IMR-90 (cell line): ENCODE measurements around the gene KRT83. TPM values are rescaled to one million over a fixed set of nuclear protein-coding genes. Genes with fewer than 3 reads are reported as not detected.

ENCODE experiments used
- ATAC-seq: fragments of 200-7000 bp; cut with Tn5 transposase; 2 replicates; pipeline ENCODE4 v1.9.1; 2020; ENCODE audit warnings: low read depth, mild to moderate bottlenecking, moderate library complexity
- BruUV-seq: library from RNA; stranded (reverse); fragments of 400-500 nt; replicated peaks from 2 replicates; lab custom pipeline; 2021; lab: Mats Ljungman, UMichigan
- CTCF ChIA-PET: fragments of 300-600 bp; formaldehyde crosslinking; extraction: SDS; loops from one replicate; lab custom pipeline; 2021; ENCODE audit warnings: antibody characterized with exemption; lab: Yijun Ruan, JAX
- POLR2A ChIA-PET: fragments of 300-600 bp; sonication (Branson Sonifier 250); formaldehyde crosslinking; loops from one replicate; lab custom pipeline; 2022; ENCODE audit warnings: antibody characterized with exemption; ENCODE audit not compliant: unreplicated experiment; lab: Charles Lee
- DNase-seq: peaks from one replicate; pipeline ENCODE4 v3.0.0; 2013
- H2AFZ ChIP-seq: replicated peaks from 2 replicates; pipeline ENCODE3; 2013; ENCODE audit warnings: low read length, mild to moderate bottlenecking; ENCODE audit not compliant: poor library complexity
- H2AK5ac ChIP-seq: 2 replicates; pipeline ENCODE4 v1.6.1; 2013; ENCODE audit warnings: low read depth, low read length, inconsistent platforms
- H2AK9ac ChIP-seq: replicated peaks from 2 replicates; pipeline ENCODE3; 2013; ENCODE audit warnings: mild to moderate bottlenecking, low read depth, low read length, moderate library complexity; ENCODE audit not compliant: poor library complexity
- H2BK120ac ChIP-seq: 2 replicates; pipeline ENCODE4 v1.6.1; 2013; ENCODE audit warnings: low read depth, low read length, inconsistent platforms
- H2BK15ac ChIP-seq: 3 replicates; pipeline ENCODE4 v1.6.1; 2013; ENCODE audit warnings: low read depth, low read length, inconsistent platforms
- H2BK20ac ChIP-seq: 2 replicates; pipeline ENCODE4 v1.6.1; 2013; ENCODE audit warnings: low read depth, mild to moderate bottlenecking, inconsistent platforms, low read length, moderate library complexity
- H2BK5ac ChIP-seq: 2 replicates; pipeline ENCODE4 v1.6.1; 2013; ENCODE audit warnings: mild to moderate bottlenecking, low read depth, low read length, inconsistent platforms; ENCODE audit not compliant: poor library complexity, severe bottlenecking
- H3K14ac ChIP-seq: replicated peaks from 2 replicates; pipeline ENCODE4 v1.6.1; 2013; ENCODE audit warnings: low read depth, low read length, inconsistent platforms
- H3K18ac ChIP-seq: 2 replicates; pipeline ENCODE4 v1.6.1; 2013; ENCODE audit warnings: low read depth, low read length, control low read depth
- H3K23ac ChIP-seq: 2 replicates; pipeline ENCODE4 v1.6.1; 2013; ENCODE audit warnings: low read depth, low read length, inconsistent platforms
- H3K27ac ChIP-seq: 2 replicates; pipeline ENCODE4 v1.5.1; 2013; ENCODE audit warnings: mild to moderate bottlenecking, control low read depth, low read length; ENCODE audit not compliant: insufficient read depth
- H3K27me3 ChIP-seq: 2 replicates; pipeline ENCODE4 v1.6.1; 2013; ENCODE audit warnings: low read length; ENCODE audit not compliant: control insufficient read depth, insufficient read depth
- H3K36me3 ChIP-seq: 2 replicates; pipeline ENCODE4 v1.6.1; 2013; ENCODE audit warnings: low read length, mixed read lengths; ENCODE audit not compliant: control insufficient read depth, insufficient read depth
- H3K4ac ChIP-seq: 2 replicates; pipeline ENCODE4 v1.6.1; 2013; ENCODE audit warnings: low read depth, low read length, inconsistent platforms
- H3K4me1 ChIP-seq: 2 replicates; pipeline ENCODE4 v1.6.1; 2013; ENCODE audit warnings: low read length, mixed read lengths; ENCODE audit not compliant: control insufficient read depth, insufficient read depth
- H3K4me2 ChIP-seq: 2 replicates; pipeline ENCODE4 v1.6.1; 2013; ENCODE audit warnings: low read depth, mild to moderate bottlenecking, control low read depth, low read length, moderate library complexity
- H3K4me3 ChIP-seq: 2 replicates; pipeline ENCODE4 v1.5.1; 2013; ENCODE audit warnings: low read depth, mild to moderate bottlenecking, control low read depth, low read length, moderate library complexity; ENCODE audit not compliant: insufficient read depth
- H3K56ac ChIP-seq: 2 replicates; pipeline ENCODE4 v1.6.1; 2013; ENCODE audit warnings: low read length, inconsistent platforms; ENCODE audit not compliant: insufficient read depth; ENCODE audit errors: extremely low read depth
- H3K79me1 ChIP-seq, 2 experiments: 2 replicates each; pipeline ENCODE4 v1.6.1; 2013; ENCODE audit warnings: low read length in 2 of 2, inconsistent platforms in 1 of 2, low read depth in 1 of 2
- H3K9ac ChIP-seq: 2 replicates; pipeline ENCODE4 v1.6.1; 2013; ENCODE audit warnings: low read depth, low read length, control low read depth
- H3K9me1 ChIP-seq: 2 replicates; pipeline ENCODE4 v1.6.1; 2013; ENCODE audit warnings: low read length, inconsistent platforms; ENCODE audit not compliant: insufficient read depth
- H3K9me3 ChIP-seq: 2 replicates; pipeline ENCODE4 v1.6.1; 2013; ENCODE audit warnings: low read length; ENCODE audit not compliant: control insufficient read depth, insufficient read depth
- H4K20me1 ChIP-seq: 2 replicates; pipeline ENCODE4 v1.6.1; 2013; ENCODE audit warnings: low read length, inconsistent platforms; ENCODE audit not compliant: insufficient read depth
- H4K5ac ChIP-seq: 2 replicates; pipeline ENCODE4 v1.6.1; 2013; ENCODE audit warnings: mild to moderate bottlenecking, low read depth, low read length, control low read depth
- H4K8ac ChIP-seq, 2 experiments: 2 replicates each; pipeline ENCODE4 v1.6.1; 2013; ENCODE audit warnings: low read depth in 2 of 2, low read length in 2 of 2, control low read depth in 1 of 2, inconsistent platforms in 1 of 2
- H4K91ac ChIP-seq: 2 replicates; pipeline ENCODE4 v1.6.1; 2013; ENCODE audit warnings: low read depth, low read length, inconsistent platforms; ENCODE audit not compliant: insufficient read depth
- MXI1 ChIP-seq: IDR thresholded peaks from 2 replicates; pipeline ENCODE4 v1.6.1; 2012; ENCODE audit warnings: low read depth, mild to moderate bottlenecking, low read length, moderate library complexity, borderline replicate concordance
- POLR2A ChIP-seq: IDR thresholded peaks from 2 replicates; pipeline ENCODE4 v1.6.1; 2012; ENCODE audit warnings: mild to moderate bottlenecking, low read depth, low read length
- RFX5 ChIP-seq: IDR thresholded peaks from 2 replicates; pipeline ENCODE4 v1.8.0; 2012; ENCODE audit warnings: low read depth, mild to moderate bottlenecking, low read length, moderate library complexity
- SMC3 ChIP-seq: fragments of 150-350 bp; IDR thresholded peaks from 2 replicates; pipeline ENCODE4 v1.6.1; 2016; ENCODE audit warnings: low read depth, mild to moderate bottlenecking, antibody characterized with exemption, low read length, moderate library complexity
- WGBS, 2 experiments: methylation state at CpG; one replicate each; pipeline versions ENCODE4 v1.1.5 to v1.1.7; 2013; ENCODE audit warnings: missing lambda C conversion rate in 2 of 2; ENCODE audit not compliant: insufficient read length in 1 of 2; ENCODE audit errors: extremely low coverage in 2 of 2; 5-methylcytosine and 5-hydroxymethylcytosine counted together
- dilution Hi-C: fragments of 300-500 bp; cut with HindIII; formaldehyde crosslinking; loops from one replicate; pipeline ENCODE4 v1.14.3; 2018; ENCODE audit warnings: low sequenced_read_pairs; ENCODE audit not compliant: unreplicated experiment
- in situ Hi-C: fragments of 300-500 bp; cut with MboI; formaldehyde crosslinking; loops from 3 replicates; pipeline ENCODE4 v1.14.3; 2019; ENCODE audit warnings: low sequenced_read_pairs, inconsistent platforms, mixed read lengths
- intact Hi-C: fragments of 100-400 bp; cut with micrococcal nuclease; formaldehyde crosslinking; loops from 2 replicates; pipeline ENCODE4 v1.10.0; 2022
- polyA plus RNA-seq, 3 experiments: library from polyadenylated mRNA; depleted of rRNA; stranded (reverse); fragments of >200 nt; gene quantifications; 2 replicates each; pipeline ENCODE4 v1.2.3, GENCODE V29; 2012; ENCODE audit warnings: low replicate concordance in 1 of 3
- total RNA-seq: library from RNA; depleted of rRNA; stranded (reverse); fragments of >200 nt; gene quantifications from 2 replicates; pipeline ENCODE4 v1.2.3, GENCODE V29; 2012

Gene KRT83
- total and polyA plus RNA-seq, 2 of the 4 experiments (the other 2 are of a cell fraction) = not detected

DNA sequence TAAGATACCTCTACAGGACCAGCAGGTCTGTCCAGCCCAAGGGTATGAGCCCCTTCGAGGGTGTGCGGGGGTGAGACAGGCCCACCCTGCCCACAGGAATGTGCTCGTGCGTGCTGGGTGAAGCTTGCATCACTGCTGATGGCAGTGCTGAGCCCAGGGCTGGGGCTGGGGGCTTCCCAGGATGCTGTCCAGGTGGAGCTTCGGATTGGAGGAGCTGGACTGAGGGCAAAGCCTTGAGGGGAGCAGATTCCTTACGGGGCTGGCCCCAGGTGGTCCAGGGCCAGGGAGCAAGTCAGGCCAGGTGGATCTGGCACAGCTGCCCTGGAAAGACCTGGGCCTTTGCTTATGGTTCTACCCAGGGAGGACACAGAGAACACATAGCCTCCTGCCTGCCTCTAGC, 48.6 kb upstream of the KRT83 start:
- CTCF ChIA-PET = no interaction called here
- H3K18ac ChIP-seq = no peak overlapping the region
- H4K5ac ChIP-seq = no peak overlapping the region
- POLR2A ChIA-PET = no interaction called here
- H2BK120ac ChIP-seq = no peak overlapping the region
- no peaks in the 10 kb centered on the region for H3K9me3 ChIP-seq
- no peak overlapping the region for H3K23ac ChIP-seq
- H2AK9ac ChIP-seq = no peak overlapping the region
- H4K20me1 ChIP-seq = no peaks in the 10 kb centered on the region
- no peak for ATAC-seq
- H3K27me3 ChIP-seq = peaks cover 47% of the 10 kb centered on the region
- no peak overlapping the region for H4K8ac ChIP-seq
- no peak overlapping the region for H3K14ac ChIP-seq
- H3K9ac ChIP-seq = no peak overlapping the region
- H4K91ac ChIP-seq = no peak overlapping the region
- intact Hi-C loops = loop anchor here (5.0 kb wide), 1 partner anchor 612 kb away; no protein-coding TSS in a partner anchor
- BruUV-seq = no TSS peak
- H3K4me3 ChIP-seq = no peak overlapping the region
- no peak overlapping the region for H2BK5ac ChIP-seq
- dilution Hi-C loops = no loop called here
- no peak overlapping the region for H3K27ac ChIP-seq
- H3K56ac ChIP-seq = no peak overlapping the region
- DNase-seq = no peak
- no peaks in the 10 kb centered on the region for H3K36me3 ChIP-seq
- H3K9me1 ChIP-seq = peaks cover 3% of the 10 kb centered on the region; the same call in 1 of the 2 replicates
- no peak overlapping the region for H2AFZ ChIP-seq
- H3K79me1 ChIP-seq = no peaks in the 10 kb centered on the region
- no peak overlapping the region for H2AK5ac ChIP-seq
- H2BK15ac ChIP-seq = no peak overlapping the region
- no peak overlapping the region for H3K4me2 ChIP-seq
- no peak for TF ChIP-seq POLR2A
- no peak for TF ChIP-seq RFX5
- no peak for TF ChIP-seq SMC3
- TF ChIP-seq MXI1 = no peak
- H3K4me1 ChIP-seq = no peaks in the 10 kb centered on the region
- in situ Hi-C loops = loop anchor here (5.0 to 10.0 kb wide), 2 partner anchors 507 to 615 kb away; no protein-coding TSS in a partner anchor
- no peak overlapping the region for H2BK20ac ChIP-seq
- no CpG with 5 or more reads among the region's 6 CpGs for WGBS, 2 experiments
- no peak overlapping the region for H3K4ac ChIP-seq
